Transverse colon (tissue), 4 donors: ENCODE results near the gene CISD3. TPM values are rescaled to one million over a fixed set of nuclear protein-coding genes. Genes with fewer than 3 reads are reported as not detected.

Experiments used
- DNase-seq: peaks from one replicate; pipeline ENCODE4 v3.0.0-alpha.2; 2019
- H3K27ac ChIP-seq, 4 donors: fragments of 200-600 bp; sonication (generic); 2 replicates each; pipeline ENCODE4 v1.5.1; 2016 to 2018; ENCODE audit warnings: inconsistent platforms in 4 of 4
- H3K27me3 ChIP-seq: fragments of 200-600 bp; sonication (generic); 2 replicates; pipeline ENCODE4 v1.5.1; 2017; ENCODE audit warnings: inconsistent platforms
- H3K36me3 ChIP-seq, 4 donors: fragments of 200-600 bp; sonication (generic); 2 replicates each; pipeline ENCODE4 v1.5.1; 2017 to 2019; ENCODE audit warnings: inconsistent platforms in 4 of 4
- H3K4me1 ChIP-seq, 4 donors: fragments of 200-600 bp; sonication (generic); 2 replicates each; pipeline ENCODE4 v1.5.1; 2017 to 2020; ENCODE audit warnings: inconsistent platforms in 4 of 4
- H3K4me3 ChIP-seq, 4 donors: fragments of 200-600 bp; sonication (generic); 1 replicate in 1 of 4; 2 replicates in 3 of 4; pipeline versions ENCODE4 v1.5.1 to v1.6.1; 2017 to 2019; ENCODE audit warnings: inconsistent platforms in 4 of 4
- H3K9me3 ChIP-seq, 2 donors: fragments of 200-600 bp; sonication (generic); 2 replicates each; pipeline ENCODE4 v1.5.1; 2017 to 2019; ENCODE audit warnings: inconsistent platforms in 2 of 2
- EP300 ChIP-seq: sonication (generic); formaldehyde crosslinking; IDR thresholded peaks from one replicate; pipeline ENCODE4 v1.6.1; 2017; ENCODE audit warnings: antibody characterized with exemption, low read depth
- POLR2A ChIP-seq: fragments of 450-650 bp; IDR thresholded peaks from one replicate; pipeline ENCODE4 v1.6.1; 2016; ENCODE audit warnings: antibody characterized with exemption, mild to moderate bottlenecking, moderate library complexity
- POLR2AphosphoS5 ChIP-seq, 3 donors: sonication (generic); formaldehyde crosslinking; IDR thresholded peaks; one replicate each; pipeline ENCODE4 v1.6.1; 2016; ENCODE audit warnings: antibody characterized with exemption in 3 of 3
- WGBS, 2 donors: methylation state at CpG; one replicate each; pipeline ENCODE4 v1.1.5; 2018; ENCODE audit warnings: low coverage in 1 of 2; 5-methylcytosine and 5-hydroxymethylcytosine counted together
- in situ Hi-C, 4 donors: fragments of 200-750 bp; cut with MboI; loops; one replicate each; pipeline versions ENCODE4 v1.15.0 to v1.15.1; 2017; ENCODE audit warnings: low sequenced_read_pairs in 3 of 4, low pct_ligation_motif_present in 1 of 4, low pct_unique_long_range_greater_than_20kb in 1 of 4
- intact Hi-C: fragments of 100-400 bp; cut with DNase I; formaldehyde crosslinking; loops from one replicate; pipeline ENCODE4 v1.15.1; 2023; ENCODE audit warnings: low total_unique reads
- total RNA-seq, 4 donors: library from RNA; depleted of rRNA; stranded (reverse); fragments of >200 nt; gene quantifications; one replicate each; pipeline ENCODE4 v1.1.0, GENCODE V29; 2016
- TF ChIP-seq, protein P1 (sequence below), 5 experiments: fragments of 200-600 bp in 3 of 5; fragments of 450-650 bp in 2 of 5; sonication (generic) in 3 of 5; IDR thresholded peaks; 1 replicate in 2 of 5; 2 replicates in 3 of 5; pipeline ENCODE4 v1.5.1; 2016 to 2017; ENCODE audit warnings: antibody characterized with exemption in 5 of 5, inconsistent platforms in 3 of 5, mild to moderate bottlenecking in 2 of 5, moderate library complexity in 1 of 5

Gene CISD3
- total RNA-seq, 4 donors from 2014 or later, result 11.2 to 35.0 (median 20.5) TPM

DNA sequence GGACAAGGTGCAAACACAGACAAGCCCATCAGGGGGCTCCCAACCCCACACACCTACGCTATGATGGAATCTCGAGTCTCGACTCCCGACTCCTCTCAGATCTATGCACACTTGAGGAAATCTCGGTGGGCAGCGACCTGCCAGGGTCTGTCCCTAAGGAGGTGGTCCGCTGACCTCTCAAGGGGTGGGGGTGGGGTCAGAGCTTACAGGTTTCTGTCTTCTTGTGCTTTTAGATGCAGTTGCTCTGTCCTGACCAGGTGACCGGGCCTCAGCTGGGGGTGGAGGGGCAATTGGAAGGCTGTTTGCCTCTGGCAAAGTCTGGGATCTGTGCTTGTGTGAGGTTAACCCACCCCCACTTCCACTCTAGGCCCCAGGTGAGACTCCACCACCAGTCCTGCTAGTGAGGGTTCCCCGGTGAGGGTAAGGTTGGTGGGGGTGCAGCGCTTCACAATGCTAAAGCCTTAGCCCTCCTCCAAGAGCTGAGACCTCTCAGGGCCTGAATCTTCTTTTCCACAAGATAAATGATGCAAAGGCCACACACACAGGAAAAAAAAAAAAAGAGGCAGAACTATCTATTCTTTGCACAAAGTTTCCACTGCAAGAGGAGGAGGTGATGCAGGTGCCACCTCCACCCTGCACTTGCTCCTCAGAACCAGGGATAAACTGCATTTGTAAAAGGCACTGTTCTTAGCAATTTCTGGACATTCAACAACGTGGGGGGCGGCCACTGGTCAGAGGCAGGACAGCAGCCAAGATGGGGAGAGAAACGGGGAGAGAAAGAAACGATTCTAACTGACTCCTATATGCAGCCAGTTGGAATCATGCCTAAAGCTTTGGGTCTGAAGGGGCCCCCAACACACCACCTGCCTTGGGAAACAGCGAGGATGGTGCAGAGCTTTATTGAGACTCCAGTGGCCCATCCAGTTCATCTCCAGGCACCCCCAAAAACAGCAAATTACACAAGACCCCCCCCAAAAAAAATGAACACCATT lies 4.1 kb downstream of the CISD3 start:
- in situ Hi-C loops, result loop anchor here in 3 of 4 donors (5.0 to 10.0 kb wide), 2 partner anchors 57 to 59 kb away; partner anchors contain the start of gene EPOP (in 2 of the 3)
- no peak for DNase-seq
- Histone ChIP-seq H3K27ac (peak overlapping the region in 2 of 4 donors; percentile 23 to 95), H3K36me3 (no peaks in the 10 kb centered on the region), H3K9me3 (no peaks in the 10 kb centered on the region), H3K4me1 (peaks cover 27 to 61% (median 36%) of the 10 kb centered on the region in 4 donors), H3K4me3 (no peak overlapping the region), H3K27me3 (no peaks in the 10 kb centered on the region)
- TF ChIP-seq, protein P1, sequence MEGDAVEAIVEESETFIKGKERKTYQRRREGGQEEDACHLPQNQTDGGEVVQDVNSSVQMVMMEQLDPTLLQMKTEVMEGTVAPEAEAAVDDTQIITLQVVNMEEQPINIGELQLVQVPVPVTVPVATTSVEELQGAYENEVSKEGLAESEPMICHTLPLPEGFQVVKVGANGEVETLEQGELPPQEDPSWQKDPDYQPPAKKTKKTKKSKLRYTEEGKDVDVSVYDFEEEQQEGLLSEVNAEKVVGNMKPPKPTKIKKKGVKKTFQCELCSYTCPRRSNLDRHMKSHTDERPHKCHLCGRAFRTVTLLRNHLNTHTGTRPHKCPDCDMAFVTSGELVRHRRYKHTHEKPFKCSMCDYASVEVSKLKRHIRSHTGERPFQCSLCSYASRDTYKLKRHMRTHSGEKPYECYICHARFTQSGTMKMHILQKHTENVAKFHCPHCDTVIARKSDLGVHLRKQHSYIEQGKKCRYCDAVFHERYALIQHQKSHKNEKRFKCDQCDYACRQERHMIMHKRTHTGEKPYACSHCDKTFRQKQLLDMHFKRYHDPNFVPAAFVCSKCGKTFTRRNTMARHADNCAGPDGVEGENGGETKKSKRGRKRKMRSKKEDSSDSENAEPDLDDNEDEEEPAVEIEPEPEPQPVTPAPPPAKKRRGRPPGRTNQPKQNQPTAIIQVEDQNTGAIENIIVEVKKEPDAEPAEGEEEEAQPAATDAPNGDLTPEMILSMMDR (IDR thresholded peaks at IDR 0.05), result no peak
- TF ChIP-seq POLR2A (no peak), EP300 (no peak), POLR2AphosphoS5 (IDR thresholded peaks at IDR 0.05) (no peak)
- intact Hi-C loops, result loop anchor here (2.0 kb wide), 1 partner anchor 59 kb away; the partner anchor contains the start of gene EPOP
- WGBS, 2 donors, result 60 to 100% methylated on average over 1 to 15 of the region's 15 CpGs

DNA sequence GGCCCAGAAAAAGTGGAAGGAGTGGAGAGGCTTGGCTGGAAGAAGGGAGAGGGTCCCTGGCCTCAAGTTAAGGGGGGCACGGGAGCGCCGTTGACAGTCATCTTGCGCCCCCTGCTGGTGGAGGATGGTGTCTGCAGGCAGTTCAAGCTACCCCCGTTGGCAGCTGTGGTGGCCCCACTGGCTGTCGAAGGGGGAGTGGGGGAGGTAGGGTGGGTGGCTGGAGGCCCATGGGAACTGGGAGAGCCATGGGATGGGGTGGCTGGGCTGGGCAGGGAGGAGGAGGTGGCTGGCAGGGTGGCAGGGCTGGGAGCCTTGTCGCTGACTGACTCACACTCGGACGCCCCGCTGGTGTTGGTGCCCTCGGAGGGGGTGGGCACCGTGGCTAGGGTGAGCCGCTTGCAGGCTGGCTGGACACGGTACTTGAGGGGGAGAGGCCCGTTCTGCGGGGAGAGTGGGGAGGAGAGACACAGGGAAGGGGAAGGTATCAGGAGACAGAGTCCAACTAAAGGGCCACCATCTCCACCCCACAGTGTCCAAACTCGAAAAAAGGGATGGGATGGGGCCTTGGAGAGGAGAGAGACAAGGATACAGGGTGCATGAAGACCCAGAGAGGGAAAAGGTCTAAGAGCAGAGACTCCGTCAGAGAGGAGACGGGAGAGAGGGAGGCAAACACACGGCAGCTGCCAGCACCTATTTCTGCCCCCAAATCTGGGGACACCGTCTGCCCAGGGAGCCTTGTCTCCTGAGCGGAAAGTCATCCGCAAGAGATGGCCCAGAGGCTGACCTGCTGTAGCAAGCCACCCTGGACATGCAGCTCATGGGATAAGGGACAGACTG lies 5.2 kb downstream of the CISD3 start:
- in situ Hi-C loops, result loop anchor here in 2 of 4 donors (10.0 kb wide), 1 partner anchor 61 kb away; the partner anchor contains the start of gene EPOP (in 2 of the 2)
- WGBS, 2 donors, result 23 to 45% methylated on average over 5 to 23 of the region's 23 CpGs

DNA sequence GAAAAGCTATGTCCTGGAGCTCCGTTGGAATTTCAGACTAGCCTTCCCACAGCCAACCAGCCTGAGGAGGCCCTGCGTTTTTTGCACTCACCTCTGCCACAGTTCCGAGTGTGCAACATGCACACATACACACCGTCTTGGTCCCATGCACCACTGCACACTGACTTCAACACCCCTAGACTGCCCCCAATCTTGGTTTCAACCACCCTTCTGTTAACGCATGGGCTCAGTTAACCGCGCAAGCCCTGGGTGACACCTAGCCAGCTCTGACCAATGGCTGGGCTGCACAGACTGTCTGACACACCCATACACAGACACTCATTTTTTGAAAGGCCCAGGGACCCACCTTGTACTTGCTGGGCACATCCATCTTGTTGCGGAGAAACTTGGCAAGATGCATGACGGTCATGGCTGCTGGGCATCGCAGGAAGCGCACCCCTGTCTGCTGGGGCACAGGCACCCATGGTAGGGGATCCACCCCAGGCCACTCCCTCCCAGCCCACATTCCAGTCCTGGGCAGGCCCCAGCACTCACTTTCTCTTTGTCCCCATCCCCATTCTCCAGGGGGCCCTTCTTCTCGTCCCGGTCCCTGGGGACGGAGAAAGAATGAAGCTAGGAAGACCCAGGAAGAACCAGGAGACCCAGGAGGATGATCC lies 8.0 kb downstream of the CISD3 start:
- Histone ChIP-seq H3K27me3 (no peaks in the 10 kb centered on the region), H3K4me3 (no peak overlapping the region), H3K4me1 (peaks cover 28 to 67% (median 33%) of the 10 kb centered on the region in 4 donors), H3K36me3 (no peaks in the 10 kb centered on the region), H3K27ac (no peak overlapping the region), H3K9me3 (no peaks in the 10 kb centered on the region)
- in situ Hi-C loops, result loop anchor here in 2 of 4 donors (10.0 kb wide), 1 partner anchor 63 kb away; the partner anchor contains the start of gene EPOP (in 2 of the 2)
- DNase-seq, result no peak
- WGBS, 2 donors, result 83 to 89% methylated on average over 4 to 14 of the region's 14 CpGs
- intact Hi-C loops, result no loop called here
- TF ChIP-seq POLR2AphosphoS5 (IDR thresholded peaks at IDR 0.05), result no peak
- TF ChIP-seq EP300, result no peak
- TF ChIP-seq, protein P1 (IDR thresholded peaks at IDR 0.05), result no peak
- no peak for TF ChIP-seq POLR2A

More for the DNA sequence above, 5.2 kb downstream of the CISD3 start:
- Histone ChIP-seq H3K9me3 (no peaks in the 10 kb centered on the region), H3K4me3 (no peak overlapping the region), H3K27ac (peak overlapping the region in 1 of 4 donors; percentile 23), H3K4me1 (peaks cover 22 to 65% (median 33%) of the 10 kb centered on the region in 4 donors), H3K27me3 (no peaks in the 10 kb centered on the region), H3K36me3 (no peaks in the 10 kb centered on the region)
- TF ChIP-seq POLR2A (peak; percentile 21), EP300 (no peak), POLR2AphosphoS5 (IDR thresholded peaks at IDR 0.05) (peak in 1 of 3 donors; percentile 4)
- TF ChIP-seq, protein P1 (IDR thresholded peaks at IDR 0.05), result peak; percentile 95 to 99 (median 97)
- DNase-seq, result peak; percentile 66
- intact Hi-C loops, result no loop called here
